ENCODE data around the gene CLDN15.
"Not testable (repeated sequence)": the region's sequence is repeated elsewhere in the genome, so short reads cannot be mapped to it uniquely, and the experiment has no call there.

CLDN15 gene

GRCh38 chr7:101218236-101219125 lies 19.1 kb downstream of the CLDN15 start:
- DNase-seq: no peak

GRCh38 chr7:101217388-101218235 lies 20.0 kb downstream of the CLDN15 start, which contains the start of the genes PLOD3 and ZNHIT1:
Gene PLOD3 (minus strand): TSS chr7:101217581. CDS start chr7:101217274, 307 bp downstream.
Gene ZNHIT1 (plus strand): TSS chr7:101218165. CDS start chr7:101218196, 31 bp downstream.
- DNase-seq: peak; percentile 97

- DNase-seq: no peak
These were observed 20.7 kb downstream of the CLDN15 start for GRCh38 chr7:101216860-101217387.

- no peak for DNase-seq
These were observed 21.4 kb downstream of the CLDN15 start for GRCh38 chr7:101216001-101216859.

- DNase-seq: no peak
These were observed 25.6 kb downstream of the CLDN15 start for GRCh38 chr7:101212014-101212413.

- no peak for DNase-seq
These were observed 26.1 kb downstream of the CLDN15 start for GRCh38 chr7:101211501-101211900.

GRCh38 chr7:101210143-101210542 lies 27.5 kb downstream of the CLDN15 start:
- no peak for DNase-seq

GRCh38 chr7:101208794-101209193 lies 28.8 kb downstream of the CLDN15 start:
- DNase-seq: no peak

- DNase-seq: no peak
These were observed 30.1 kb downstream of the CLDN15 start for GRCh38 chr7:101207459-101207858.

- DNase-seq: no peak
These were observed 30.9 kb downstream of the CLDN15 start for GRCh38 chr7:101206665-101207042.

- DNase-seq: no peak
These were observed 31.5 kb downstream of the CLDN15 start for GRCh38 chr7:101205901-101206664.

GRCh38 chr7:101203740-101204738 lies 33.6 kb downstream of the CLDN15 start:
- not testable (repeated sequence) for DNase-seq

GRCh38 chr7:101202603-101202918 lies 35.0 kb downstream of the CLDN15 start:
- DNase-seq: no peak

GRCh38 chr7:101201695-101202602 lies 35.7 kb downstream of the CLDN15 start:
- DNase-seq: no peak

GRCh38 chr7:101200862-101201599 lies 36.6 kb downstream of the CLDN15 start, which contains the start of gene MOGAT3:
Gene MOGAT3 (minus strand): TSS chr7:101201036. CDS start chr7:101200854, 182 bp downstream.
- no peak for DNase-seq

GRCh38 chr7:101200504-101200861 lies 37.1 kb downstream of the CLDN15 start:
- DNase-seq: no peak

- not testable (repeated sequence) for DNase-seq
These were observed 38.1 kb downstream of the CLDN15 start for GRCh38 chr7:101199522-101199921.

- DNase-seq: no peak
These were observed 39.1 kb downstream of the CLDN15 start for GRCh38 chr7:101198476-101198875.

All from NCI-H1436 (cell line).